DMS53 (cell line): ENCODE measurements around the gene ITGA4.

Source experiments
- DNase-seq: peaks from one replicate; lab custom pipeline; 2025; lab: John Stamatoyannopoulos, UW

ITGA4 gene

DNA sequence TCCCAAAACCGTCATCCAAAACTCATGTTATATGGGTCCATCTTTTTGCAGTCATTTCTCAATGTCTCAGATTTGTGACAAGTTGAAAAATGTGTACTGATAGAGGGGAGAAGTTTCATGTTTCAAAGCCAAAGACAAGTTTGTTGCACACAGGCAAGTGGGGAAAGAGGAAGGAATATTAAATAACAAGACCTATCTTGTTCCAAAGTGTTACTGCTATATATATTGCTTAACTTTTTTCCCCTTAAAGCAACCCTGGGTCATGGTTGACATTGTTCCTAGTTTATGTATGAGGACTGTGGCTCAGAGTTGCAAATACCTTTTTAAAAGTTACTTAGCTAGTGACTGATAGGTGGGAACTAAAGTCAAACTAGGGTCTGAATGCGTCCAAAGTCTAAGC is 1.7 kb downstream of the ITGA4 start:
- no peak for DNase-seq

GRCh38 chr2:181459621-181460021 is 2.4 kb downstream of the ITGA4 start:
- no peak for DNase-seq

GRCh38 chr2:181461056-181461997 is 4.1 kb downstream of the ITGA4 start:
- no peak for DNase-seq

DNA sequence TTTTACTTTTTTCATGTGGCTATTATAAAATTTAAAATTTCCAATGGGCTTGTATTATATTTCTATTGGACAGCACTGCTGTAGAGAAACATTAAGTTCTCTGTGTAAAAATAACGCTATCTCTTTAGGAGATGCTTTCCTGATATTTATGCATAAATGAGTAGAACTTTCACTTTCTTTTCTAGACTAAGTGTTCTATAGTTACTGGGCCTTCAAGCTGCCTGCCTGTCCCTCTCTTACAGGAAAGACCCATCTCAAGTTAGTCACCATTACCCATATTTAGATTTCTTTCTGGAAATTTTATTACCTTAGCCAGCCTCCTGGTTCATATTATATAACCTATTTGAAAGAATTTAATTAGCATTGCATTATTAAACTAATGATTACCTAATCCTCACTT is 4.8 kb downstream of the ITGA4 start:
- DNase-seq: no peak

GRCh38 chr2:181463588-181463987 is 6.4 kb downstream of the ITGA4 start:
- no peak for DNase-seq

- no peak for DNase-seq
Measured at GRCh38 chr2:181464966-181465365, 7.8 kb downstream of the ITGA4 start.

- DNase-seq: peak; percentile 24
Measured at GRCh38 chr2:181465676-181466375, 8.6 kb downstream of the ITGA4 start.

GRCh38 chr2:181466661-181467576 is 9.7 kb downstream of the ITGA4 start:
- DNase-seq: peak; percentile 86

DNA sequence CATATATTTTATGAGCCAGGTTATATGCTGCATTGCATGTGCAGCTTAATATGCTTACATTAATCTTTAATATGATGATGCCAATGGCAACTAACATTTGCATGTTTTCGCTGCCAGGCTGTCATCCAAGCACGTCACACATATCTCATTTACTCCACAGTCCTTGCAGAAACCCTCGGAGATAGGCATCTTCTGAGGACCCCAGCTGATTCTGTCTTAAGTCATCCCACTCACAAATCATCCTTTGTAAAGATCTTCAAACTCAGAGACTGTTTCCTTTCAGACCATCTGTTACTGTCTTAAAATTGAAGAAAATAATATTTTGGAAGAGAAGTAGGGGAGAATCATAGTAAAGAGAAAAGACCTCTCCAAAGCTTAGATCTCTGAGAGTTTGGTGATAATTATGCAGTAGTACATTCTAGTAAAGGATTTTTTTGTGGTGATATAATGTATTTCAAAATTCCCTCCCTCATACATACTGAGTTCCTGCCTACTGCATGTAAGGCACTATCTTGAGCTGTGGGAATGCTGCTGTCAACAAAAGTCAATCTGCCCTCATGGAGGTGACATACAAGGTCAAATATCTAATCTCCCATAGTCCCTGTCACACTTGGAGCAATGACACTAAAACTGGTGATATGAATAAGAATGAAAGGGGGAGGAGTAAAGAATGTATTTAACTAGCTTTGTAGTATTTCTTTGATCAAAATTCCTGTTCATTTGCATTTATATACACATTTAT is 11.0 kb downstream of the ITGA4 start:
- no peak for DNase-seq

- no peak for DNase-seq
Measured at GRCh38 chr2:181468811-181469210, 11.6 kb downstream of the ITGA4 start.

DNA sequence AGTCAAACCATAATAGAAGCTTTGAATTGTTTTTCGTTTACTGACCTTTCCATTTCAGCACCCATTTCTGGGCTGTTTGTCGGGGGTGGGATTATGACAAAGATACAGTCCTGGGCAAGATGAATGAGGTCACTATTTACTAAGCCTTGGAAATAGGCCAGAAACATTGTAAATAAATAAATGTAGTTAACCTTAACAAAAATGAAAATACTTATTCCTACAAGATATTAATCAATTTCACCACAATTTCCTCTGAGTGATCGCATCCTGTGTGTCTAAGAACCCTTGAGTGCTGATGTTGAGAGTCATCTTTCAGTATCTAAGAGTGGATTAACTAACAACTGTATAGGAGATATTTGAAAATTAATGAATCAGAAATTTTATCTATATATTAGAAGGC is 14.0 kb downstream of the ITGA4 start:
- peak; percentile 81 for DNase-seq

- peak; percentile 81 for DNase-seq
Measured at GRCh38 chr2:181471783-181472182, 14.6 kb downstream of the ITGA4 start.

DNA sequence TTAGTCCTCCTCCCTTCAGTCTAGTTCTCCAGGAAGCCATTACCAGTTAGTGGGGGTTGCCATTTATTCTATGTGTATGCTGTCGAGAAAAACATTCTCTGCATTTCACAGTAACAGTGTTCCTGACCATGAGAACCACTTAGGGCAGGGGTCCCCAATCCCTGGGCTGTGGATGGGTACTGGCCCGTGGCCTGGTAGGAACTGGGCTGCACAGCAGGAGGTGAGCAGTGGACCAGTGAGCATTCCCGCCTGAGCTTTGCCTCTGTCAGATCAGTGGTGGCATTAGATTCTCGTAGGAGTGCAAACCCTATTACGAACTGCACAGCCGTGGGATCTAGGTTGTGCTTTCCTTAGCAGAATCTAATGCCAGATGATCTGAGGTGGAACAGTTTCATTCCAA is 15.8 kb downstream of the ITGA4 start:
- DNase-seq: no peak

- DNase-seq: no peak
Measured at GRCh38 chr2:181474222-181474881, 17.2 kb downstream of the ITGA4 start.

- DNase-seq: no peak
Measured at GRCh38 chr2:181483211-181483610, 26.0 kb downstream of the ITGA4 start.

DNA sequence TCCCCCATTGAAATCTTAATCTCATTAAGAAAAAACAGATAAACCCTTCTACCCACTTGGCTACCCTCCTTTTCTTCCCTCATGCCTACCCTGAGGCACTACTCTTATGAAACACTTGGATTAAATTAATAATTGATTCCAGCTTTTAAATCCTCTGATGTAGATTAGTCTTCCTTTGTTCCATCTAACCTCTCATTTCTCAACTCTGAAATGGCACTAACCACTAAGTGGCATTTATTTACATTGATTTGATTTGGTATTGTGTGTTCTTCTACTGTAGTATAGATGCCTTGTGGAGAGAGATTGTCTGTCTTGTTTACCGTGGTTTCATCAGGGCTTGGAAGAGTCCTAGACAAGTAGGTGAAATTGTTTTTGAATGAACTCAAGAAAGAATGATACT is 26.7 kb downstream of the ITGA4 start:
- DNase-seq: peak; percentile 33

GRCh38 chr2:181484851-181485637 is 27.9 kb downstream of the ITGA4 start:
- no peak for DNase-seq

DNA sequence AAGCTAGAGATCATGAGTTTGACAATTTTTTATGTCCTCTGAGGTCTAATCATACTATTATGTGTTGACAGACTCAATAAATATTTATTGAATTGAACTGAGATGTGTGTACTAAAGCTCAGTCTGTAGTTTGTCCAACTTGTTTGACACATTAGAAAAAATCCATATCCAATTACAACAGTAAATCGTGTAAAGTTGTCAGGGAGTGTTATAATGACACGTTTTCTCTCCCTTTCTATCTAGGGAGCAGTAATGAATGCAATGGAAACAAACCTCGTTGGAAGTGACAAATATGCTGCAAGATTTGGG is 28.4 kb downstream of the ITGA4 start:
- DNase-seq: peak; percentile 35

DNA sequence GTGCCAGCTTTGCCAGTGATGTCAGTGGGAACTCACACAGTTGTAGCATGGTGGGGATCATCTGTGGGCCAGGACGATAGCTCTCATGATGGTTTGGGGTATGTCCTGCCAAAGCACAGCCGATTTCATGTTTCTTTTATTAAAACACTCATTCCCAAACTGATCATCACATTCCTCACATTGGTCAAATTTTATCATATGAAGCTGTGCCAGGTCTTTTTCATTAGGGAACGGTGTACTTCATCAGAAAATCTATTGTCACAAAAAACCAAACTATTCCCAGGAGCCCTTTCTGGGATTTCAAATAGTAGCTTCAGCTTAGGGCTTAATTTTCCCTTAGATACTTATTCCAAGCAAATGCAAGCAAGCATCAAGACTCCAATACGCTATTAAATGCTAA is 42.0 kb downstream of the ITGA4 start:
- no peak for DNase-seq

DNA sequence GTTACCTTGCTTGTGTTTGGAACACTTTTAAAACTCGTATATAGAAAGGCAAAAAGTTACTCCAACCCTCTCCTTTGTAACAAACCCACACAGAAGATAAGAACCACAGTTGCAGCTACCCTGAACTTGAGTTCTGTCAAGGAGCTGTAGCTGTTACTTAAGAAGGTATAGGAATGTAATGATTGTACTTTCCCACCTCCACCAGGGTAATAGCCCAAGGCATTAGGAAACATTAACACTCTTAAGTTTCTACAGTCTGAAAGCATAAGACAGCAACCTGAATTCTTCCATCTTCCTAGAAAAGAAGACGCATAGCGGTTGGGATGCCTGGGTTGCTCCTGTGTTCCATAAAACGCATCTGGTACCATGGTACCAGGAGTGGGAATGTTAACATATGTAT is 43.0 kb downstream of the ITGA4 start:
- no peak for DNase-seq
